Activated CD8-positive, alpha-beta T cell treated with anti-CD3 and anti-CD28 coated beads for 36 hours (primary cell): Measurements from ENCODE around the gene DCP1B. TPM values are rescaled to one million over a fixed set of nuclear protein-coding genes. Genes with fewer than 3 reads are reported as not detected.
A peak's percentile ranks its signal among the peaks of the same experiment; 100 is the strongest.

ENCODE experiments used
- ATAC-seq: fragments of 200-7000 bp; cut with Tn5 transposase; one replicate; pipeline ENCODE4 v1.10.0; 2021; ENCODE audit warnings: mild to moderate bottlenecking, moderate library complexity
- CTCF ChIA-PET: fragments of 350-600 bp; sonication (Branson Sonifier 250); formaldehyde crosslinking; loops from one replicate; lab custom pipeline; 2021; ENCODE audit warnings: antibody characterized with exemption; lab: Charles Lee
- POLR2A ChIA-PET: fragments of 350-600 bp; sonication (Branson Sonifier 250); formaldehyde crosslinking; loops from one replicate; lab custom pipeline; 2021; ENCODE audit warnings: antibody characterized with exemption; lab: Charles Lee
- DNase-seq: peaks from one replicate; pipeline ENCODE4 v3.0.0-alpha.2; 2020
- H3K27ac Mint-ChIP-seq: one replicate; pipeline ENCODE4 v1.8.0; 2021; ENCODE audit warnings: mild to moderate bottlenecking, mixed read lengths
- H3K27me3 Mint-ChIP-seq: one replicate; pipeline ENCODE4 v1.8.0; 2021; ENCODE audit warnings: mixed read lengths
- H3K36me3 Mint-ChIP-seq: one replicate; pipeline ENCODE4 v1.8.0; 2021; ENCODE audit warnings: low read depth, mixed read lengths
- H3K4me1 Mint-ChIP-seq: one replicate; pipeline ENCODE4 v1.8.0; 2021; ENCODE audit warnings: low read depth, mixed read lengths
- H3K4me3 Mint-ChIP-seq: one replicate; pipeline ENCODE4 v1.8.0; 2021; ENCODE audit warnings: mild to moderate bottlenecking, moderate library complexity, mixed read lengths
- H3K9me3 Mint-ChIP-seq: one replicate; pipeline ENCODE4 v1.8.0; 2021; ENCODE audit warnings: mixed read lengths
- CTCF ChIP-seq: fragments of 200-600 bp; IDR thresholded peaks from one replicate; pipeline ENCODE4 v1.8.0; 2022; ENCODE audit warnings: antibody characterized with exemption, mild to moderate bottlenecking
- intact Hi-C: fragments of 100-400 bp; cut with micrococcal nuclease; formaldehyde crosslinking; loops from one replicate; pipeline ENCODE4 v1.10.0; 2022
- total RNA-seq, 2 experiments: library from RNA; stranded (reverse); gene quantifications; one replicate each; pipeline ENCODE4 v1.2.3, GENCODE V29; 2021

The DCP1B gene
- total RNA-seq, 2 experiments from 2014 or later: 14.2 to 15.7 TPM

- intact Hi-C loops: no loop called here
- Mint-ChIP-seq H3K27ac (no peak overlapping the region), H3K4me1 (peaks cover 15% of the 10 kb centered on the region), H3K36me3 (no peaks in the 10 kb centered on the region), H3K4me3 (no peak overlapping the region), H3K27me3 (peaks cover 2% of the 10 kb centered on the region), H3K9me3 (no peaks in the 10 kb centered on the region)
- ChIA-PET CTCF (interaction anchor here (1.2 to 5.8 kb wide), 5 partner anchors 22 to 283 kb away, joined by 3 to 23 read pairs (median 10); no protein-coding TSS in a partner anchor), POLR2A (interaction anchor here (0.6 kb wide), 1 partner anchor 61 kb away, joined by 3 read pairs; no protein-coding TSS in a partner anchor)
- TF ChIP-seq CTCF: no peak
- ATAC-seq (no peak), DNase-seq (no peak)
Observed at GRCh38 chr12:1917172-1918070, 86.8 kb downstream of the DCP1B start.

GRCh38 chr12:1916371-1917171 lies 87.7 kb downstream of the DCP1B start:
- Mint-ChIP-seq H3K27ac (peak overlapping the region; percentile 82), H3K4me3 (no peak overlapping the region), H3K4me1 (peaks cover 15% of the 10 kb centered on the region), H3K27me3 (peaks cover 2% of the 10 kb centered on the region), H3K9me3 (no peaks in the 10 kb centered on the region), H3K36me3 (no peaks in the 10 kb centered on the region)
- no peak for TF ChIP-seq CTCF
- ATAC-seq: no peak
- intact Hi-C loops: no loop called here
- ChIA-PET POLR2A (interaction anchor here (0.9 kb wide), 1 partner anchor 23 kb away, joined by 3 read pairs; no protein-coding TSS in a partner anchor), CTCF (interaction anchor here (0.8 to 2.5 kb wide), 4 partner anchors 9 to 267 kb away, joined by 3 to 15 read pairs (median 4); no protein-coding TSS in a partner anchor)
- DNase-seq: no peak

- no peak overlapping the region for H3K4me3 Mint-ChIP-seq
- TF ChIP-seq CTCF: no peak
- peak; percentile 96 for ATAC-seq
- intact Hi-C loops: no loop called here
- H3K9me3 Mint-ChIP-seq: no peaks in the 10 kb centered on the region
- H3K4me1 Mint-ChIP-seq: peaks cover 15% of the 10 kb centered on the region
- peak; percentile 69 for DNase-seq
- H3K36me3 Mint-ChIP-seq: no peaks in the 10 kb centered on the region
- POLR2A ChIA-PET: interaction anchor here (0.6 to 0.9 kb wide), 2 partner anchors 24 to 897 kb away, joined by 3 read pairs; no protein-coding TSS in a partner anchor
- H3K27me3 Mint-ChIP-seq: no peaks in the 10 kb centered on the region
- H3K27ac Mint-ChIP-seq: peak overlapping the region; percentile 82
- CTCF ChIA-PET: interaction anchor here (0.9 to 2.5 kb wide), 5 partner anchors 11 to 281 kb away, joined by 3 to 15 read pairs (median 4); no protein-coding TSS in a partner anchor
Observed at GRCh38 chr12:1915082-1915968, 88.9 kb downstream of the DCP1B start.

GRCh38 chr12:1914114-1914911 lies 89.9 kb downstream of the DCP1B start:
- H3K4me3 Mint-ChIP-seq: no peak overlapping the region
- ChIA-PET CTCF (interaction anchor here (0.9 to 2.4 kb wide), 3 partner anchors 26 to 280 kb away, joined by 3 to 10 read pairs (median 6); no protein-coding TSS in a partner anchor), POLR2A (interaction anchor here (0.6 kb wide), 1 partner anchor 898 kb away, joined by 3 read pairs; no protein-coding TSS in a partner anchor)
- no peaks in the 10 kb centered on the region for H3K36me3 Mint-ChIP-seq
- H3K27me3 Mint-ChIP-seq: peaks cover 1% of the 10 kb centered on the region
- ATAC-seq (no peak), DNase-seq (no peak)
- peaks cover 15% of the 10 kb centered on the region for H3K4me1 Mint-ChIP-seq
- H3K27ac Mint-ChIP-seq: peak overlapping the region; percentile 52
- TF ChIP-seq CTCF: no peak
- H3K9me3 Mint-ChIP-seq: no peaks in the 10 kb centered on the region
- intact Hi-C loops: no loop called here
